SK-N-SH (cell line): Measurements from ENCODE around the gene UBLCP1.

Source experiments
- CHD2 ChIP-seq: fragments of 150-350 bp; IDR thresholded peaks from 2 replicates; pipeline ENCODE4 v1.6.1; 2018; ENCODE audit warnings: low read length; ENCODE audit not compliant: partially characterized antibody
- CTCF ChIP-seq: fragments of 200-600 bp; sonication (generic); IDR thresholded peaks from 2 replicates; pipeline ENCODE4 v1.6.1; 2017; ENCODE audit warnings: antibody characterized with exemption, mild to moderate bottlenecking, moderate library complexity
- FOSL2 ChIP-seq: IDR thresholded peaks from 2 replicates; pipeline ENCODE4 v1.4.0; 2012; ENCODE audit warnings: low read depth, mild to moderate bottlenecking, moderate library complexity, borderline replicate concordance
- FOXJ3 ChIP-seq: sonication (generic); formaldehyde crosslinking; IDR thresholded peaks from 2 replicates; pipeline ENCODE4 v1.5.1; 2020; ENCODE audit warnings: mild to moderate bottlenecking, missing genetic modification reagents
- FOXM1 ChIP-seq: IDR thresholded peaks from 2 replicates; pipeline ENCODE4 v1.4.0; 2012; ENCODE audit warnings: low read depth, mild to moderate bottlenecking
- MXI1 ChIP-seq: IDR thresholded peaks from 2 replicates; pipeline ENCODE4 v1.6.1; 2012; ENCODE audit warnings: mild to moderate bottlenecking, low read depth, low read length, improper control_type of control experiment
- PBX3 ChIP-seq: IDR thresholded peaks from 2 replicates; pipeline ENCODE4; 2012
- POLR2AphosphoS5 ChIP-seq: IDR thresholded peaks from 2 replicates; pipeline ENCODE4 v1.6.1; 2012; ENCODE audit warnings: low read depth, low read length
- REST ChIP-seq: IDR thresholded peaks from 2 replicates; pipeline ENCODE4 v1.6.1; 2012; ENCODE audit warnings: mild to moderate bottlenecking, low read depth, low read length, moderate library complexity
- TAF1 ChIP-seq: IDR thresholded peaks from 2 replicates; pipeline ENCODE4 v1.6.1; 2012; ENCODE audit warnings: low read depth, mild to moderate bottlenecking, low read length, moderate library complexity, borderline replicate concordance
- TCF12 ChIP-seq: IDR thresholded peaks from 2 replicates; pipeline ENCODE4 v1.4.0; 2012
- YY1 ChIP-seq: IDR thresholded peaks from 2 replicates; pipeline ENCODE4 v1.4.0; 2012; ENCODE audit warnings: low read depth, mild to moderate bottlenecking
- ZBTB33 ChIP-seq: IDR thresholded peaks from 2 replicates; pipeline ENCODE4 v1.4.0; 2012; ENCODE audit warnings: low read depth, borderline replicate concordance

GRCh38 chr5:159309689-159310433 is 46.8 kb downstream of the UBLCP1 start:
- no peak for TF ChIP-seq ZBTB33
- no peak for TF ChIP-seq PBX3
- no peak for TF ChIP-seq CTCF
- no peak for TF ChIP-seq FOSL2
- TF ChIP-seq TCF12: no peak
- no peak for TF ChIP-seq YY1
- no peak for TF ChIP-seq FOXJ3 (CRISPR knock-in tag)
- TF ChIP-seq TAF1: no peak
- no peak for TF ChIP-seq FOXM1
- no peak for TF ChIP-seq MXI1
- no peak for TF ChIP-seq POLR2AphosphoS5
- TF ChIP-seq REST: no peak
- TF ChIP-seq CHD2: no peak
